Measurements from ENCODE around the gene PLXNA4. TPM values are rescaled to one million over a fixed set of nuclear protein-coding genes. Genes with fewer than 3 reads are reported as not detected.

The PLXNA4 gene
- total RNA-seq, 1 donor from 2014 or later: 3.3 TPM

DNA sequence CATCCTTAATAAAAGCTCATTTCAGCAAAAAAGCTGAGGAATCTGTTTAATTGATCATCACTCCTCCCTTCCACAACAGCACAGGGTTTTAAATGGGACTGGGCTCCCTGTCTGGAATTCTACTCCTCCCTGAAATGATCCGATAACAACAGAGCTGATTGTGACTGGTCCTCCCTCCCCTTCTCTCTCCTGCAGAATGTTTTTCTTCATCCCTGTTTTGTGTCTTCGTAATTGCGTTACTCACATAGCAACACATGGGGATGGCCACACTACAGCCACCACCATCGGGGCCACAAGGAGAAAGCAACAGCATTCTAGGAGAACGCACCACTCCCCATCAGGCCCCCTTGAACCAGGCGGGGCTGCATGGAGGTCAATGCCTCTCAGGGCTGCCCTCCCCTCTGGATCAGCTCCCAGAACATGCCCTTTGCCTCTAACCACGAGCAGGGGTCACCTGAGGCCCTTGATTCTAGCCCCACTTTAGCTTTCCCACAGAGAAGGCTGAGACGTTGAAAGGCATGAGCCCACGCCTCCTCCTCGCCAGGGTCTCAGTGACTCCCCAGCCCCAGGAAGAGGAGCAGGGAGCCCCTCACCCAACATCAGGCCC, 152.6 kb downstream of the PLXNA4 start:
- no peak for TF ChIP-seq EZH2 (IDR thresholded peaks at IDR 0.05; ENCODE audit: insufficient read depth, low read length)
- TF ChIP-seq, protein P1, sequence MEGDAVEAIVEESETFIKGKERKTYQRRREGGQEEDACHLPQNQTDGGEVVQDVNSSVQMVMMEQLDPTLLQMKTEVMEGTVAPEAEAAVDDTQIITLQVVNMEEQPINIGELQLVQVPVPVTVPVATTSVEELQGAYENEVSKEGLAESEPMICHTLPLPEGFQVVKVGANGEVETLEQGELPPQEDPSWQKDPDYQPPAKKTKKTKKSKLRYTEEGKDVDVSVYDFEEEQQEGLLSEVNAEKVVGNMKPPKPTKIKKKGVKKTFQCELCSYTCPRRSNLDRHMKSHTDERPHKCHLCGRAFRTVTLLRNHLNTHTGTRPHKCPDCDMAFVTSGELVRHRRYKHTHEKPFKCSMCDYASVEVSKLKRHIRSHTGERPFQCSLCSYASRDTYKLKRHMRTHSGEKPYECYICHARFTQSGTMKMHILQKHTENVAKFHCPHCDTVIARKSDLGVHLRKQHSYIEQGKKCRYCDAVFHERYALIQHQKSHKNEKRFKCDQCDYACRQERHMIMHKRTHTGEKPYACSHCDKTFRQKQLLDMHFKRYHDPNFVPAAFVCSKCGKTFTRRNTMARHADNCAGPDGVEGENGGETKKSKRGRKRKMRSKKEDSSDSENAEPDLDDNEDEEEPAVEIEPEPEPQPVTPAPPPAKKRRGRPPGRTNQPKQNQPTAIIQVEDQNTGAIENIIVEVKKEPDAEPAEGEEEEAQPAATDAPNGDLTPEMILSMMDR (IDR thresholded peaks at IDR 0.05; ENCODE audit: insufficient read depth, low read depth, low read length): no peak
- H3K4me2 ChIP-seq (ENCODE audit: low read length): no peak overlapping the region
- FAIRE-seq: no peak

DNA sequence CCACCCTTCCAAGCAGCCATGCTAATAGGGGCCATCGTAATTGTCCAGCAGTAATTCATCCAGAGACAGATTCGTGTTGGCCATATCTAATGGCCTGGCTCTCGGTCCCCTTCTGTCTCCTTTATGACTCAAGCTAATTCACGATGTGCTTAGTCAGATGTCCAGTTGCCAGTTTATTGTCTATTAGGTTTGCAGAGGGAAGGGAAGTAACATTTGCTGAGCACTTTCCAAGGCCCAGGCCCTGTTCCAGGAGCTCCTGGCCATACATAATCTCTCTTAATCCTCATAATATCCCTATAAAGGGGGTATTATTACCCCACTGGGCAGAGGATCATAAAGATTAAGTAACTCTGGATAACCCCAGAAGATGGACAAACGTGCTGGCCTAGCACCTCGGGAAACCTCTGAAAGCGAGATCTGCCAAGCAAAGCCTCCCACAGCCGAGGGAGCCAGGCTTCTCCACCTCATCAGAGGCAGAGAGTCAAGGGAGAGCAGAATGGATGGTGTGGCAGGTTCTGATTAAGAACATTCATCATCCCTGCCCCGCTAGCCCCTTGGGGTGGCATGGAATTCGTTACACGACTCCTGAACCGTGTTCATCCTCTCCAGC, 153.7 kb downstream of the PLXNA4 start:
- Mint-ChIP-seq H3K4me3 (ENCODE audit: unreplicated experiment) (no peak overlapping the region), H3K36me3 (ENCODE audit: low read depth, unreplicated experiment) (no peaks in the 10 kb centered on the region), H3K27ac (ENCODE audit: unreplicated experiment) (no peak overlapping the region), H3K27me3 (ENCODE audit: low read depth, unreplicated experiment) (peaks cover 35% of the 10 kb centered on the region), H3K9me3 (ENCODE audit: unreplicated experiment) (peaks cover 4% of the 10 kb centered on the region), H3K4me1 (ENCODE audit: low read depth, unreplicated experiment) (no peaks in the 10 kb centered on the region)
- Histone ChIP-seq H3K9ac (ENCODE audit: low read length) (no peak overlapping the region), H3K4me2 (ENCODE audit: low read length) (peak overlapping the region; percentile 16), H2AFZ (ENCODE audit: low read depth, low read length) (no peak overlapping the region), H3K79me2 (ENCODE audit: insufficient read depth, low read length) (no peaks in the 10 kb centered on the region), H3K4me1 (ENCODE audit: insufficient read depth, low read length) (peaks cover 18% of the 10 kb centered on the region), H3K27ac (ENCODE audit: low read depth, low read length) (no peak overlapping the region), H3K9me3 (ENCODE audit: insufficient read depth, low read depth, low read length) (no peaks in the 10 kb centered on the region), H3K4me3 (ENCODE audit: insufficient read depth, low read depth, low read length) (no peak overlapping the region), H3K27me3 (ENCODE audit: insufficient read depth, low read length) (no peaks in the 10 kb centered on the region), H3K36me3 (ENCODE audit: insufficient read depth, low read length) (no peaks in the 10 kb centered on the region), H4K20me1 (ENCODE audit: insufficient read depth, low read length) (no peaks in the 10 kb centered on the region)
- DNase-seq (ENCODE audit: low read depth): peak; percentile 61
- FAIRE-seq: peak; percentile 49
- TF ChIP-seq, protein P1 (IDR thresholded peaks at IDR 0.05; ENCODE audit: insufficient read depth, low read depth, low read length): no peak
- no peak for TF ChIP-seq EZH2 (IDR thresholded peaks at IDR 0.05; ENCODE audit: insufficient read depth, low read length)

More for the DNA sequence above, 152.6 kb downstream of the PLXNA4 start:
- Histone ChIP-seq H3K27ac (ENCODE audit: low read depth, low read length) (no peak overlapping the region), H4K20me1 (ENCODE audit: insufficient read depth, low read length) (no peaks in the 10 kb centered on the region), H3K79me2 (ENCODE audit: insufficient read depth, low read length) (no peaks in the 10 kb centered on the region), H3K4me3 (ENCODE audit: insufficient read depth, low read depth, low read length) (no peak overlapping the region), H3K36me3 (ENCODE audit: insufficient read depth, low read length) (no peaks in the 10 kb centered on the region), H3K9ac (ENCODE audit: low read length) (no peak overlapping the region), H3K27me3 (ENCODE audit: insufficient read depth, low read length) (no peaks in the 10 kb centered on the region), H2AFZ (ENCODE audit: low read depth, low read length) (no peak overlapping the region), H3K4me1 (ENCODE audit: insufficient read depth, low read length) (peaks cover 18% of the 10 kb centered on the region), H3K9me3 (ENCODE audit: insufficient read depth, low read depth, low read length) (no peaks in the 10 kb centered on the region)
- Mint-ChIP-seq H3K27me3 (ENCODE audit: low read depth, unreplicated experiment) (peaks cover 32% of the 10 kb centered on the region), H3K4me3 (ENCODE audit: unreplicated experiment) (no peak overlapping the region), H3K9me3 (ENCODE audit: unreplicated experiment) (peaks cover 4% of the 10 kb centered on the region), H3K4me1 (ENCODE audit: low read depth, unreplicated experiment) (no peaks in the 10 kb centered on the region), H3K36me3 (ENCODE audit: low read depth, unreplicated experiment) (no peaks in the 10 kb centered on the region), H3K27ac (ENCODE audit: unreplicated experiment) (no peak overlapping the region)
- no peak for DNase-seq (ENCODE audit: low read depth)

GRCh38 chr7:132420527-132420926, 155.7 kb downstream of the PLXNA4 start:
- Histone ChIP-seq H3K27me3 (ENCODE audit: insufficient read depth, low read length) (no peaks in the 10 kb centered on the region), H3K4me1 (ENCODE audit: insufficient read depth, low read length) (peaks cover 22% of the 10 kb centered on the region), H3K27ac (ENCODE audit: low read depth, low read length) (no peak overlapping the region), H4K20me1 (ENCODE audit: insufficient read depth, low read length) (no peaks in the 10 kb centered on the region), H3K9me3 (ENCODE audit: insufficient read depth, low read depth, low read length) (no peaks in the 10 kb centered on the region), H3K36me3 (ENCODE audit: insufficient read depth, low read length) (no peaks in the 10 kb centered on the region), H3K4me2 (ENCODE audit: low read length) (no peak overlapping the region), H3K9ac (ENCODE audit: low read length) (no peak overlapping the region), H2AFZ (ENCODE audit: low read depth, low read length) (no peak overlapping the region), H3K4me3 (ENCODE audit: insufficient read depth, low read depth, low read length) (no peak overlapping the region), H3K79me2 (ENCODE audit: insufficient read depth, low read length) (no peaks in the 10 kb centered on the region)
- Mint-ChIP-seq H3K9me3 (ENCODE audit: unreplicated experiment) (peaks cover 4% of the 10 kb centered on the region), H3K27me3 (ENCODE audit: low read depth, unreplicated experiment) (peaks cover 36% of the 10 kb centered on the region), H3K27ac (ENCODE audit: unreplicated experiment) (no peak overlapping the region), H3K4me1 (ENCODE audit: low read depth, unreplicated experiment) (no peaks in the 10 kb centered on the region), H3K36me3 (ENCODE audit: low read depth, unreplicated experiment) (no peaks in the 10 kb centered on the region), H3K4me3 (ENCODE audit: unreplicated experiment) (no peak overlapping the region)
- TF ChIP-seq, protein P1 (IDR thresholded peaks at IDR 0.05; ENCODE audit: insufficient read depth, low read depth, low read length): no peak
- TF ChIP-seq EZH2 (IDR thresholded peaks at IDR 0.05; ENCODE audit: insufficient read depth, low read length): no peak
- FAIRE-seq: no peak
- no peak for DNase-seq (ENCODE audit: low read depth)

All from astrocyte (in vitro differentiated cells and primary cell).